GM10248 (cell line): ENCODE results near the gene LEAP2.

ENCODE experiments used
- CTCF ChIA-PET: fragments of 300-600 bp; sonication (Branson Sonifier 250); formaldehyde crosslinking; extraction: SDS; loops from one replicate; lab custom pipeline; 2021; ENCODE audit warnings: antibody characterized with exemption; lab: Yijun Ruan, JAX
- POLR2A ChIA-PET: fragments of 350-650 bp; sonication (Branson Sonifier 250); formaldehyde crosslinking; extraction: SDS; loops from one replicate; lab custom pipeline; 2020; ENCODE audit warnings: antibody characterized with exemption; lab: Yijun Ruan, JAX
- DNase-seq: peaks from one replicate; pipeline ENCODE4 v3.0.0; 2012; ENCODE audit errors: extremely low spot score
- TF ChIP-seq, protein P1 (sequence below): IDR thresholded peaks from 2 replicates; pipeline ENCODE4 v1.5.1; 2012; ENCODE audit warnings: mild to moderate bottlenecking, low read depth; ENCODE audit errors: extremely low read depth, missing control alignments, control extremely low read depth

LEAP2 gene, protein sequence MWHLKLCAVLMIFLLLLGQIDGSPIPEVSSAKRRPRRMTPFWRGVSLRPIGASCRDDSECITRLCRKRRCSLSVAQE

DNA sequence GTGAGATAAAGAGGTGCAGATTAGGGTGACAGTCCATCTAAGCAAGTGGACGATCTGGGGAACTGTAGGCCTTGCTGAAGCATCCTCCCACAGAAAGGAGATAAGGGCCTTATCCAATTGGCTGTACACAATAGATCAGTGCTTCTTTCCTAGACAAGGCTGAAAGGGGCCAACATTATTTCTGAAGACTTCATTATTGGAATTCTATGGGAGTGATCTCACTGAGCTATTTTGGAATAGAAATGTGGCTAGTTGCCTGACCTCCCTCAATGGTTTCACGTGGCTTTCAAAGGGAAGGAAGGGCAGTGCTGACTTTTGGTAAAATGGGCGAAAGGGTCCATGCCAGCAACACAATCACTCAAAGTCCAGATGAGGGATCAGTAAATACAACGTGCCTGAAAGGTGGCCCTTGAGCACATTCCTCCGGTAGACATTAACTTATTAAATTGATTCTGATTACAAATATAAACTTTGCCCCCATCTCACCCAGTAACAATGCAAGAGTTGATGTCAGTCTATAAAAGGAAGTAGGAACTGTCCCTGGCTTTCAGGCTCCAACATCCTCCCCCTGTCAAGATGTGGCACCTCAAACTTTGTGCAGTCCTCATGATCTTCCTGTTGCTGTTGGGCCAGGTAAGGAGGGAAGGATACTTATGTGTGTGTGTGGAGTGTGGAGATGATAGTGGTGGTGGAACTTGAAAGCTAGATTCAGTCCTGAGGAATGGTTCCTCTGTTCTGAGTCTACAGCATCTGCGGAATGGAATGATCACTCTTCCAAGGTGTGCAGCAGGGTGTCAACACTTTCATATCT, at the start of gene LEAP2:
TSS of gene LEAP2 (plus strand) at position 550 of the 811 bp plus-strand sequence. CDS start at position 577, 27 bp downstream.
- CTCF ChIA-PET = interaction anchor here (1.2 to 8.0 kb wide), 6 partner anchors 11 to 347 kb away, joined by 3 to 72 read pairs (median 4); partner anchors contain the start of gene SHROOM1
- TF ChIP-seq, protein P1, sequence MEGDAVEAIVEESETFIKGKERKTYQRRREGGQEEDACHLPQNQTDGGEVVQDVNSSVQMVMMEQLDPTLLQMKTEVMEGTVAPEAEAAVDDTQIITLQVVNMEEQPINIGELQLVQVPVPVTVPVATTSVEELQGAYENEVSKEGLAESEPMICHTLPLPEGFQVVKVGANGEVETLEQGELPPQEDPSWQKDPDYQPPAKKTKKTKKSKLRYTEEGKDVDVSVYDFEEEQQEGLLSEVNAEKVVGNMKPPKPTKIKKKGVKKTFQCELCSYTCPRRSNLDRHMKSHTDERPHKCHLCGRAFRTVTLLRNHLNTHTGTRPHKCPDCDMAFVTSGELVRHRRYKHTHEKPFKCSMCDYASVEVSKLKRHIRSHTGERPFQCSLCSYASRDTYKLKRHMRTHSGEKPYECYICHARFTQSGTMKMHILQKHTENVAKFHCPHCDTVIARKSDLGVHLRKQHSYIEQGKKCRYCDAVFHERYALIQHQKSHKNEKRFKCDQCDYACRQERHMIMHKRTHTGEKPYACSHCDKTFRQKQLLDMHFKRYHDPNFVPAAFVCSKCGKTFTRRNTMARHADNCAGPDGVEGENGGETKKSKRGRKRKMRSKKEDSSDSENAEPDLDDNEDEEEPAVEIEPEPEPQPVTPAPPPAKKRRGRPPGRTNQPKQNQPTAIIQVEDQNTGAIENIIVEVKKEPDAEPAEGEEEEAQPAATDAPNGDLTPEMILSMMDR = no peak
- POLR2A ChIA-PET = no interaction called here
- DNase-seq = no peak

DNA sequence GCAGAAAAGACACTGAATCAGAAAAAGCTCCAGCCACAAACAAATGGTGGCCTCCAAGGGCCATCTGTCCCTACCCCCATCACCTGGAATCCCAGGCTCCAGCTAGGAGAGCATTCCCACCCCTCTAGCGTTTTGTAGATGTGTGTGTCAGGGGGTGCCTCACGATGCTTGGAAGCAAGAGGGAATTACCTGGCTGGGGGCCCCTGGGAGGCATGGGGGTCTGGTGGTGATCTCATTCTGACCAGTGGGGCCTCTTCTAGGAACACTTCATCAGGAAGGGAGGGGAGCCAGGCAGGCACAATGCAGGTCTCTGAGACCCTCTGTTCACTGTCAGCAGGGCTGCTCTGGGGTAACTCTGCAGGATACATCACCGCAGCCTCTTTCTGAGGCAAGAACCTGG, 49.0 kb upstream of the LEAP2 start:
- POLR2A ChIA-PET = no interaction called here
- TF ChIP-seq, protein P1 = no peak
- DNase-seq = no peak
- CTCF ChIA-PET = interaction anchor here (0.9 to 20.6 kb wide), 10 partner anchors 9 to 321 kb away, joined by 3 to 215 read pairs (median 5); partner anchors contain the start of genes CCNI2, GDF9 and UQCRQ

DNA sequence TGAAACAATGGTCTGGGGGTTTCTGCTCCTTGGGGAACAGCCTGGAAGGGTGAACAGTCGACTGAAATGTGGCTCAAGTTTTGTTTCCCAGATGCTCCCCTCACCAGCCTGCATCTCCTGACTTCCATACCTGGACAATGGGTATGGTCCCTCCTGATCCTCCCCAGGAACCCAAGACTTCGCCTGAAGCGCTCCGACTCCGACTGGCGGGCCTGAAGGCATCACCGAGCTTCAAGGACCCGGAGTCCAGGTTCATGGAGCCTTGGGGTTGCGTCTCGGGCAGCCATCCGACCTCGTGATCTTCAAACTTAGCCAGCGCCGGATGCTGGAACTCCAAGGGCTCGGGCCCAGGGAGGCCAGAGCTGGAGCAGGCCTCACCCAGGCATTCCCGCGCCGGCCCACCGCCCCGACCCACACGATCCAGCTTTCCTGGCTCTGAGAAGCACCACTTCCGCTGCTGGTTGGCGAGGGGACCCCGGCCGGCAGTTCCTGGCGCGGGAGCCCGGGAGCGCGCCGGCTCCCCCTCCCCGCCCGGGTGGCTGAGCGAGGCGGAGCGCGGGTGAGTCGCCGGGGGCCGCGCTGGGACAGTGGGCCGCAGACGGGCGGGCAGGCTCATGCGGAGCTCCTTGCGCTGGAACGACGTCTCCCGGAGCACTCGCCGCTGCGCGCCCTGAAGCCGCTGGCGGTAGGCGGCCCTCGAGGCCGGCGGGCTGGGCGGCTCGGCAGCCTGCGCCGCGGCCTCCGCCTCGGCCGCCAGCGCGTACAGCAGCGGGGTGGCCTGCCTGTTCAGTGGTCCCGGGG, 48.2 kb upstream of the LEAP2 start:
- ChIA-PET POLR2A (no interaction called here), CTCF (interaction anchor here (0.9 to 20.6 kb wide), 11 partner anchors 8 to 439 kb away, joined by 3 to 215 read pairs (median 3); partner anchors contain the start of genes CCNI2, GDF9 and UQCRQ)
- TF ChIP-seq, protein P1 = no peak
- no peak for DNase-seq

DNA sequence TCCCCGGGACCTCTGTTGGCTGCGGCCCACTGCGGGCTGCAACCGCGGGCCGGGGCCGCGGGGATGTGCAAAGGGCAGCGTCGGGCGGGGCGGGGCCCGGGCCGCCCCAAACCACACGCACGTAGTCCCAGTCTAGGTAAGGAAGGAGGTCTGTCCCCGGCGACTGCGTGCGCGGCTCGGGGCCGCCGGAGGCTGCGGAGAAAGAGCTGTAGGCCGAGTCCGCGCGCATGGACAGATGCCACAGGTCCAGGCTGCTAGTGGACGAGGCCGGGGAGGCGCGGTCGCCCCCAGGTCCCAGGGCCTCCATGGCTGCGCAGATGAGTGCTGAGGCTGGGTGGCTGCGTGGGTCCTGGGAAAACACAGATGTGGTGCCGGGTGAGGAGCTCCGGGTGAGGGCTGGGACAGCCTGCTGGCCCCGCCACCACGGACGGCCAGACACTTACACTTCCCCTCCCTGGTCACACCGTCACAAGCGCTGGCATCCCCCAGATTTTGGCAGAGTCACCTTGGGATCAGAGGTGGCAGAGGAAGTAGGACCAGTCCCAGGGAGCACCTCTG, 47.6 kb upstream of the LEAP2 start:
- ChIA-PET POLR2A (no interaction called here), CTCF (interaction anchor here (1.2 to 20.6 kb wide), 10 partner anchors 9 to 440 kb away, joined by 3 to 215 read pairs (median 5); partner anchors contain the start of genes GDF9, SOWAHA and UQCRQ)
- peak; percentile 57 for DNase-seq
- TF ChIP-seq, protein P1 = no peak

DNA sequence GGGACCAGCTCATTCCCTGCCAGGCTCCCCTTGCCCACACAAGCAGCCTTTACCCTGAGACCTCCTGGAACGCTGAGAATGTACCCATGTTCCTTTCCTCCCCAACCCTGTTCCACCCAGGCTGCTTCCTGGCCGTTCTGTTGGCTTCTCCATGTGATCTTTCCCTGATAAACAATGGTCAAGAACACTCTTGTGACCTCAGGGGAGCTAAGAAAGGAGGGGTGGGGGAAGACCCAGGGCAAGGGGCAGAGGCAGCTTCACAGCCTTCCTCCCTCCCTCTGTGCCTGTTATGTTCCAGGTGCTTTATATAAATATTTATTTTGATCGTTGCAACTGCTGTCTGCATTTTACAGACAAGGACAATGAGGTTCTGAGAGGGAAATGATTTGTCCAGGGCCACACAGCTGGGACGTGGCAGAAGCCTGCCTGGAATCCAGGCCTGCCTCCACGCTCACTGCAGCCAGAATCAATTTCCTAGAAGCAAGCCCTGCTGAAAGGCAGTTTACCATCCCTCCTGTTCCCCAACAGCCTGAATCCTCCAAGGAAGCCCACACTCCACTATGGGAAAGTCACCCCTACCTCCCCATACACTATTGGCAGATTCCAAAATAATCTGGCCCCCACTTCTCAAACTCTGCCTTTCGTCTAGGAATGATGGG, 46.9 kb upstream of the LEAP2 start:
- no peak for DNase-seq
- CTCF ChIA-PET = interaction anchor here (1.0 to 20.6 kb wide), 10 partner anchors 9 to 441 kb away, joined by 3 to 215 read pairs (median 4); partner anchors contain the start of genes GDF9, SOWAHA and UQCRQ
- POLR2A ChIA-PET = no interaction called here
- TF ChIP-seq, protein P1 = no peak
